ENCODE data around the gene ASIC1. TPM values are rescaled to one million over a fixed set of nuclear protein-coding genes. Genes with fewer than 3 reads are reported as not detected.

The ASIC1 gene
- polyA plus RNA-seq, 3 donors, result not detected

- H3K9ac ChIP-seq (ENCODE audit: insufficient read depth, low read length, poor library complexity, severe bottlenecking), result no peak overlapping the region
- Mint-ChIP-seq H3K27ac (no peak overlapping the region), H3K27me3 (ENCODE audit: low read depth in 3 of 3) (peaks cover 2 to 9% (median 8%) of the 10 kb centered on the region in 3 donors), H3K4me1 (peaks cover 34% of the 10 kb centered on the region), H3K36me3 (peaks cover 0 to 2% of the 10 kb centered on the region in 2 donors), H3K4me3 (no peak overlapping the region), H3K9me3 (peaks cover 0 to 4% (median 0%) of the 10 kb centered on the region in 7 donors)
- no peaks in the 10 kb centered on the region for H4K20me1 ChIP-seq (ENCODE audit: insufficient read depth, low read length)
- no peak overlapping the region for H3K4me2 ChIP-seq (replicated peaks; ENCODE audit: extremely low read depth, low read length, poor library complexity, severe bottlenecking)
- no peaks in the 10 kb centered on the region for H3K9me3 ChIP-seq (replicated peaks in 1 of 2; ENCODE audit: control insufficient read depth in 1 of 2, insufficient read depth in 1 of 2, low read length in 2 of 2)
- 100% methylated on average over 1 of the region's 7 CpGs for WGBS (ENCODE audit: insufficient coverage)
- DNase-seq, result no peak
- intact Hi-C loops (cut with micrococcal nuclease), result no loop called here
- TF ChIP-seq CTCF (IDR thresholded peaks at IDR 0.05), result no peak
- H3K4me3 ChIP-seq (replicated peaks in 1 of 3; ENCODE audit: low read depth in 2 of 3, low read length in 3 of 3), result no peak overlapping the region
- H2AFZ ChIP-seq (ENCODE audit: insufficient read depth, low read depth, low read length, poor library complexity, severe bottlenecking), result no peak overlapping the region
- H3K4me1 ChIP-seq (ENCODE audit: control insufficient read depth in 1 of 2, insufficient read depth in 2 of 2, low read length in 2 of 2), result peaks cover 25 to 31% of the 10 kb centered on the region in 2 donors
- H3K27ac ChIP-seq (ENCODE audit: low read depth in 1 of 2, low read length in 2 of 2), result no peak overlapping the region
- no peaks in the 10 kb centered on the region for H3K79me2 ChIP-seq (ENCODE audit: insufficient read depth, low read length)
- no peaks in the 10 kb centered on the region for H3K36me3 ChIP-seq (replicated peaks in 1 of 2; ENCODE audit: control insufficient read depth in 1 of 2, insufficient read depth in 2 of 2, low read length in 2 of 2)
- H3K27me3 ChIP-seq (ENCODE audit: control insufficient read depth in 2 of 2, insufficient read depth in 2 of 2, low read length in 2 of 2), result no peaks in the 10 kb centered on the region
These were observed 9.6 kb upstream of the ASIC1 start for GRCh38 chr12:50047693-50048250.

GRCh38 chr12:50049254-50050118 is 7.9 kb upstream of the ASIC1 start:
- Histone ChIP-seq H4K20me1 (ENCODE audit: insufficient read depth, low read length) (no peaks in the 10 kb centered on the region), H3K4me3 (replicated peaks in 1 of 3; ENCODE audit: low read depth in 2 of 3, low read length in 3 of 3) (no peak overlapping the region), H3K27ac (ENCODE audit: low read depth in 1 of 2, low read length in 2 of 2) (no peak overlapping the region), H3K36me3 (replicated peaks in 1 of 2; ENCODE audit: control insufficient read depth in 1 of 2, insufficient read depth in 2 of 2, low read length in 2 of 2) (no peaks in the 10 kb centered on the region), H3K4me2 (replicated peaks; ENCODE audit: extremely low read depth, low read length, poor library complexity, severe bottlenecking) (peak overlapping the region; percentile 86), H3K27me3 (ENCODE audit: control insufficient read depth in 2 of 2, insufficient read depth in 2 of 2, low read length in 2 of 2) (no peaks in the 10 kb centered on the region), H3K9me3 (replicated peaks in 1 of 2; ENCODE audit: control insufficient read depth in 1 of 2, insufficient read depth in 1 of 2, low read length in 2 of 2) (no peaks in the 10 kb centered on the region), H2AFZ (ENCODE audit: insufficient read depth, low read depth, low read length, poor library complexity, severe bottlenecking) (no peak overlapping the region), H3K79me2 (ENCODE audit: insufficient read depth, low read length) (no peaks in the 10 kb centered on the region), H3K4me1 (ENCODE audit: control insufficient read depth in 1 of 2, insufficient read depth in 2 of 2, low read length in 2 of 2) (peaks cover 30 to 31% of the 10 kb centered on the region in 2 donors), H3K9ac (ENCODE audit: insufficient read depth, low read length, poor library complexity, severe bottlenecking) (no peak overlapping the region)
- peaks cover 2 to 7% (median 2%) of the 10 kb centered on the region in 3 donors for H3K27me3 Mint-ChIP-seq (ENCODE audit: low read depth in 3 of 3)
- WGBS (ENCODE audit: insufficient coverage), result 90% methylated on average over 2 of the region's 3 CpGs
- DNase-seq, result no peak
- intact Hi-C loops (cut with micrococcal nuclease), result no loop called here
- H3K9me3 Mint-ChIP-seq, result peaks cover 0 to 4% (median 0%) of the 10 kb centered on the region in 7 donors
- H3K36me3 Mint-ChIP-seq, result peaks cover 0 to 2% of the 10 kb centered on the region in 2 donors
- no peak overlapping the region for H3K27ac Mint-ChIP-seq
- peaks cover 40% of the 10 kb centered on the region for H3K4me1 Mint-ChIP-seq
- peak overlapping the region; percentile 82 to 91 for H3K4me3 Mint-ChIP-seq
- no peak for TF ChIP-seq CTCF (IDR thresholded peaks at IDR 0.05)

All from CD14-positive monocyte (primary cell).